ENCODE measurements around the gene CDC37.
"Not testable (repeated sequence)": the region's sequence is repeated elsewhere in the genome, so short reads cannot be mapped to it uniquely, and the experiment has no call there.

The CDC37 gene

DNA sequence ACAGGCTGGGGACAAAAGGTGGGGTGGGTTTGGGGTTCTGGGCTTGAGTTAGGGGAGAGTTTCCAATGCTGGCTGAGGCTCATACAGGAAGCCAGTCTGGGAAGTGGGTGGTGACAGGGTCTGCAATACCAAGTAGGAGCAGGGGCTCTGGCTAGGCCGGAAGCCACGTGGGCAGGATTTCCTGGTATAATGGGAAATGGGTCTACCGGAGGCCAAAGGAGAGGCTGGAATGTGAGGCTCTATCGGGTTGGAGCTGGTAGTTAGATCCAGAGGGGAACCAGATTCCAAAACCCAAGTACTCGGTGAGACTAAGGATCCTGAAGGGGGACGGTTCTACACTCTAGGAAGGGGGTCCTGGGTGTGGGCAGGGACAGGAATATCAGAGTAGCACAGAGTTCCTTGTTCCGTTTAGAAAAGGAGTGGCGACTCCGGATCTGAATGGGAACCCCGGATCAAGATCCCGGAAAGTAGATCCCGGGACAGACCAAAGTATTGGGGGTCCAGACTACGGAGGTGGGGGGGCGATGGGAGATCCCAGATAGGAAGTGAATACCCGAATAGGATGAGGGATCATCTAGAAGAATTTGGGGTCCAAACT lies 802 bp downstream of the CDC37 start:
- DNase-seq (ENCODE audit: low read depth), result no peak
- TF ChIP-seq, protein P1, sequence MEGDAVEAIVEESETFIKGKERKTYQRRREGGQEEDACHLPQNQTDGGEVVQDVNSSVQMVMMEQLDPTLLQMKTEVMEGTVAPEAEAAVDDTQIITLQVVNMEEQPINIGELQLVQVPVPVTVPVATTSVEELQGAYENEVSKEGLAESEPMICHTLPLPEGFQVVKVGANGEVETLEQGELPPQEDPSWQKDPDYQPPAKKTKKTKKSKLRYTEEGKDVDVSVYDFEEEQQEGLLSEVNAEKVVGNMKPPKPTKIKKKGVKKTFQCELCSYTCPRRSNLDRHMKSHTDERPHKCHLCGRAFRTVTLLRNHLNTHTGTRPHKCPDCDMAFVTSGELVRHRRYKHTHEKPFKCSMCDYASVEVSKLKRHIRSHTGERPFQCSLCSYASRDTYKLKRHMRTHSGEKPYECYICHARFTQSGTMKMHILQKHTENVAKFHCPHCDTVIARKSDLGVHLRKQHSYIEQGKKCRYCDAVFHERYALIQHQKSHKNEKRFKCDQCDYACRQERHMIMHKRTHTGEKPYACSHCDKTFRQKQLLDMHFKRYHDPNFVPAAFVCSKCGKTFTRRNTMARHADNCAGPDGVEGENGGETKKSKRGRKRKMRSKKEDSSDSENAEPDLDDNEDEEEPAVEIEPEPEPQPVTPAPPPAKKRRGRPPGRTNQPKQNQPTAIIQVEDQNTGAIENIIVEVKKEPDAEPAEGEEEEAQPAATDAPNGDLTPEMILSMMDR (conservative IDR thresholded peaks at IDR 0.05; ENCODE audit: low read depth, low read length), result no peak
- H3K4me3 ChIP-seq (ENCODE audit: low read length), result peak overlapping the region; percentile 100

DNA sequence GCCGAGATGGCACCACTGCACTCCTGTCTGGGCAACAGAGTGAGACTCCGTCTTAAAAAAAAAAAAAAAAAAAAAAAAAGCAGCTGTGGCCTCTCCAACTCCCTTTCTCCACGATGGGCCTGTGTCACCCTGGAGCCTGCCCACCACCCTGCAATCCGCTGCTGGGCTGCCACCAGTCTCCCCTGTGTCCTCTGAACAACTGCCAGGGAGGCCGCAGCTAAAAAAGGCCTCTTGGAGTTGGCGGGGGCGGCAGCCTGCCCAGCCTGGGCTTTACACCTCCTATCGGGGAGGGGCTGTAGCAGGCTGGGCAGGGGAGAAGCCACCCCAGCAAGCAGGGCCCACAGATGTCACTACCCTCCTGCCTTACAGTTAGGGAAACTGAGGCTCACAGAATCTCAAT lies 3.5 kb downstream of the CDC37 start:
- TF ChIP-seq, protein P1 (conservative IDR thresholded peaks at IDR 0.05; ENCODE audit: low read depth, low read length), result no peak
- no peak for DNase-seq (ENCODE audit: low read depth)
- H3K4me3 ChIP-seq (ENCODE audit: low read length), result no peak overlapping the region

DNA sequence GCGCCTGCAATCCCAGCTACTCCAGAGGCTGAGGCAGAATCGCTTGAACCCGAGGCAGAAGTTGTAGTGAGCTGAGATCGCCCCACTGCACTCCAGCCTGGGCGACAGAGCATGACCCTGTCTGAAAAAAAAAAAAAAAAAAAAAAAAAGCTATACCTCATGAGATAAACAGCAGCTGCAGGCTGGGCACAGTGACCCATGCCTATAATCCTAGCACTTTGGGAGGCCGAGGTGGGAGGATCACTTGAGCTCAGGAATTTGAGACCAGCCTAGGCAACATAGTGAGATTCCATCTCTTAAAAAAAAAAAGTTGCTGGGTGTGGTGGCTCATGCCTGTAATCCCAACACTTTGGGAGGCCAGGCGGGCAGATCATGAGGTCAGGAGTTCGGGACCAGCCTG lies 4.0 kb downstream of the CDC37 start:
- DNase-seq (ENCODE audit: low read depth); H3K4me3 ChIP-seq (ENCODE audit: low read length): not testable (repeated sequence)

DNA sequence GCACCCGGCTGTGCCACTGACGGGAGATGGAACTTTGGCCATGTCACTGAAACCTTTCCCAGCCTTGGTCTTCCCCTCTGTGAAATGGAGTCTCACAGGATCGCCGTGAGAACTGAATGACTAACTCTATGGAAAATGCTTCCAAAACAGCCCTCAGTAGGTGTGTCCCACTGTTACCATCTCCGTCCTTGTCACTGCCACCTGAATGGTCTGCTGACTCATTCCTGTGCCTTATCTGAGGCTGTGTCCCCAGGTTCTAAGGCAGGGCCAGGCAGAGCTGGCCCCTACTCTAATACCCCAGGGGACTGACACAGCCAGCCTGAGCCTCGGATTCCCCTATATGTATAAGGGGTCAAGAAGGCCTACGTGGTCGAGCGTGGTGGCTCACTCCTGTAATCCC lies 4.5 kb downstream of the CDC37 start:
- no peak overlapping the region for H3K4me3 ChIP-seq (ENCODE audit: low read length)
- TF ChIP-seq, protein P1 (conservative IDR thresholded peaks at IDR 0.05; ENCODE audit: low read depth, low read length), result no peak
- no peak for DNase-seq (ENCODE audit: low read depth)

DNA sequence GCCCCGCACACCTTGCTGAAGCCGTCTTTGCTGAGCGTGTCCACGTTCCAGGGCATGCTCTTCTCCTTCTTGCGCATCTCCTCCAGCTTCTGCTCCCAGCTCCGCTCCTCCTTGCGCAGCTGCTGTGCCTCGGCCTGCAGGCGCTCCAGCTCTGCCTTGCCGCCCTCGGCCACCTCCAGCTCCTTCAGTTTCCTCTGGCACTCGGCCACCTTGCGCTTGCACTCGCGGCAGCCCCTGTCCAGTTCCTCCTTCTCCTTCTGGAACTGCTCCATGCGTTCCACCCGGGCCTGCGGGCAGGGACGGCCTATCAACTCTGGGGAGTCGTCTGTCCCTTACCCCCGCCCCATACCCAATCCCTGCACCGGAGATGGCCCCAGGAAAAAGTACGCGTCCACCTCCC lies 7.4 kb downstream of the CDC37 start:
- DNase-seq (ENCODE audit: low read depth), result no peak
- no peak overlapping the region for H3K4me3 ChIP-seq (ENCODE audit: low read length)
- TF ChIP-seq, protein P1 (conservative IDR thresholded peaks at IDR 0.05; ENCODE audit: low read depth, low read length), result no peak

DNA sequence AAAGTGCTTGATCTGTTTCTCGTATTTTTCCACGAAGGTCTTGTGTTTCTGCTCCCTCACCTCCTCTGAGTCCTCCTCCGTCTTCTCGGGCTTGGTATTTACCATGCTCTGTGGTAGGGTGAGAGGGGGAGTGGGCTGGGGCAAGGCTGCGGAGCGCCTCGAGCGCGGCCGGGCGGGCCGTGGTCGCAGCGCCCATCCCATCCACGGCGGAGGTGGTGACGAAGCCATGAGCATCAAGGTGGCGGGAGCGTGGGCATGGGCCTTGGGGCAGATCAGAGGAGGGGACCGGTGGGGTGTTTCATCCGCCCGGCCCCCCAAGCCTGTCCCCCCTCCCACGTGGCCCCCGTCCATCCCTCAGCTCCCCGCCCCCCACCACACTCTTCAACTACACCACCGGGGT lies 7.9 kb downstream of the CDC37 start:
- TF ChIP-seq, protein P1 (conservative IDR thresholded peaks at IDR 0.05; ENCODE audit: low read depth, low read length), result no peak
- DNase-seq (ENCODE audit: low read depth), result no peak

DNA sequence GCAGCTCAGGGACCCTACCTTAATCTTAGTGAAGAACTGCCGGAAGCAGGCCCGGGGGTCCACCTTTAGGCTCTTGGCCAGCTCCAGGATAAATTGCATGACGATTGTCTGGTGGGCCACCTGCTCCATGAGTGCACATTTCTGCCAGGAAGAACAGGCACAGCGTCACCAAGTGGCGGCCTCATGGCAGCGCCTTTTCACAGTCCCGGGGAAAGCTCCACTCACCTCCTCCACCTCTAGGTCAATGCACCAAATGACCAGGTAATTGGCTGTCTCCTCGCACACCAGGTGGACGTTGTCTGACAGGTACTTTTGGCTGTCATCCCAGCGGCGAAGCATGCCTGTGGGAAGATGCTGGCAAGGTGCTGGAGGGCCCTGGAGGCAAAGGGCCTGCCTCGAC lies 8.3 kb downstream of the CDC37 start:
- H3K4me3 ChIP-seq (ENCODE audit: low read length), result no peak overlapping the region
- DNase-seq (ENCODE audit: low read depth), result no peak
- TF ChIP-seq, protein P1 (conservative IDR thresholded peaks at IDR 0.05; ENCODE audit: low read depth, low read length), result no peak

More for the DNA sequence above, 7.9 kb downstream of the CDC37 start:
- H3K4me3 ChIP-seq (ENCODE audit: low read length), result no peak overlapping the region

DNA sequence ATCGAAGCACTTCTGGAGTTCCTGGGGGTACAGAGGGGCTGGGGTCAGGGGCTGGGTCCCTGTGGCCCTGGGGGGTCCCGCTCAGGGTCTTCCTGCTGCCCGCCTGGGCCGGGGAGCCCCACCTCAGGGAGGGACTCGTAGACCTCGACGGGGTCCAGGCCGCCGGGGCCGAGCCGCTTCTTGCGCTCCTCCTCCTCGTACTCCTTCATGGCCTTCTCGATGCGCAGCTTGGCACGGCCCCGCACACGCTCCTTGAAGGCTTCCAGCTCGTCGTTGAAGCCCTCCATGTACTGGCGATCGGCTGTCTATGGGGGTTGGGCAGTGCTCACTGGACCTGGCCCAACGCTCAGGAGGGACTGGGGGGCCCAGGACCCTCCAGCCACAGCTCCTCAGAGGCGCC lies 10.2 kb downstream of the CDC37 start:
- TF ChIP-seq, protein P1 (conservative IDR thresholded peaks at IDR 0.05; ENCODE audit: low read depth, low read length), result no peak
- no peak overlapping the region for H3K4me3 ChIP-seq (ENCODE audit: low read length)
- no peak for DNase-seq (ENCODE audit: low read depth)

Data from retinal pigment epithelial cell (primary cell).